GM18907 (cell line): Measurements from ENCODE around the gene BHLHE41.

Experiments
- ATAC-seq: cut with Tn5 transposase; IDR thresholded peaks from one replicate; pipeline ENCODE4 v1.9.1; 2021; ENCODE audit warnings: mild to moderate bottlenecking, moderate library complexity; ENCODE audit not compliant: unreplicated experiment

Gene BHLHE41

DNA sequence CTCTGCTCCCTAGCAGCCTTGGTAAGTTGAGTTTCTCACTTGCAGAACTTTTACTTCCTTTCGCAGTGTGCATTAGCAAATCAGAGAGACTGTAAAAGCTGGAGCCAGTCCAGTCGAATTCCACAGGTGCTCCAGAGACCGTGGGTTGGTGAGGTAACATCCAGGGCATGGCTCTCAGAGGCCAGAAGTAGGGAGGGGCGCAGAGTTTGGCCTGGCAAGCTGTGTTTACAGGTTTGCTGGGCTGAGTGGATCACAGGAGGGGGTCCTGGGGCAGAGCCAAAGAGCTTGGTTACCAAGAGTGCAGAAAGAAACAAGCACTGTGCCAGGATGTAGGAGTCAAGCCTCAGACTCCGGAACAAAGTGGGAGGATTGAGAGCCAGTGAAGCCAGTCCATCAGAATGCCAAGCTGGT is 10.2 kb upstream of the BHLHE41 start:
- ATAC-seq, result no peak

DNA sequence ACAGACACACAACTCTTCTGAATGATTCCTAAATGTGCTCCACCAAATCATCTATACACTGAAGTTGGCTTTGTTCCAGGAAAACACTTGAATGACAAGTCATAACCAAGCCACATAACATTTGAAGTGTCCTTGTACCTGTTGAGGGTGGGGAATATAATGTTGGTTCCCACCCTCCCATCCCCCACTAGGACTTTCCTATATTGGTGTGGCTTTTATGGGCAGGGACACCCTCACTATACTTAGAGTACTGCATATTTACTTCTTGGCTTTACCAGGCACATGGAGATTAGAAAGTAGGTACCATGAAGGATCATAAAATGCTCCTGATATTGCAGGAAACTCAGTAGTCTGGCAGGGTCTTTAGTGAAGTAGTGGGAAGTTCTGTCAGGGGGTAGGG is 9.7 kb upstream of the BHLHE41 start:
- no peak for ATAC-seq

- ATAC-seq, result no peak
Measured at GRCh38 chr12:26133521-26133920, 8.7 kb upstream of the BHLHE41 start.

DNA sequence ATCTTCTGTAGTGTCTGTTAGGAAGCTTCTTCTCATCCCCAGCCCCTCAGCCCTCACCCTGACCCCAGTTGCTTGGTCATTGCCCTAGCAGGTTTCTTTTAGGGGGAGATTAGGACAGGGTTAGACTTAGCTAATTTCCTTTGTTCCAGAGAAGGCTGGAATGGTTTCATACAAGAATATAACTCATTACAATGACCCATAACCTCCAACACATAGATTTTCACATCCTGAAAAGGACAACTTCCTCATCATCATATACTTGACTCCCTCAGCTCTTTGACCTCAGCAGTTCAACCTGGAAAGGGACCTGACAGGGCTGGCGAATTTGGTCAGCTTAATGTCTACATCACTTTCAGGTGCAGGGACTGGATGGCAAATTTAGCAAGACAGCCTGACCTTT is 8.0 kb upstream of the BHLHE41 start:
- no peak for ATAC-seq

DNA sequence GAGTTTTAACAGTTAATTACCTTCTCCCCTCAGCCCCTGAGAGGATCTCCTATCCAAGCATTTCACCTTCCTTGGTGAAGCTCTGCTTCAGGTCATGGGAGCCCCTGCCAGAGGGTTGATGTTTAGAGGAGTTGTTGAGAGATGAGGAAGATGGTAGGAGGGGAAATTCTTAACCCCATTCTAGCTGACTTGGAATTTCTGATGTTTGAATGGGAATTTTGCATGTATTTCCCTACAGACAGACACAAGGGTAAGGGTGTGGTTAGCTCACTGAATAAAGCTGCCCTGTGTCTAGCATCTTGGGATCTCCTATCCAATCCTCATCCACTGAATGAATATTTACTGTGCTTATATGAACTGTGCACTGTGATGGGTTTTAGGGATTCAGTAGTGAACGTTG is 7.1 kb upstream of the BHLHE41 start:
- no peak for ATAC-seq

DNA sequence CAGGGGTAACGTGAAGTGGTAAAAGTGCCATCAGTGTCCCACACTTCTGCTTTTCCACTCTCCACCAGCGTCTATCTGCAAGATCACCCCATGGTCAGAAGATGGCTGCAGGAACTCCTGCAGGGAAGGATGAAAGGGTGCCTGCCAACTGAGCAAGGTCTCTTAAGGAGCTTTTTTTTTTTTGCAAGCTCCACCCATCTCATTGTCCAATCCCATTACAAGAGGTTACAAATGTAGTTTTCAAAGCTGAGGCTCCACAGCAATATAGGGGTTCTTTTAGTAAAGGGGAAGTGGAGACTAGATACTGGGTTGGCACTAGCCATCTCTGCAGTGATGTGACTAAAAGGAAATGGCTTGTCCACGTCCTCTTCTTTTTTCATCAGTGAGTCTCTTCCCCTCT is 5.9 kb upstream of the BHLHE41 start:
- no peak for ATAC-seq

GRCh38 chr12:26128168-26128567 is 3.3 kb upstream of the BHLHE41 start:
- no peak for ATAC-seq

GRCh38 chr12:26127404-26127803 is 2.6 kb upstream of the BHLHE41 start:
- ATAC-seq, result no peak

- peak; percentile 48 for ATAC-seq
Measured at GRCh38 chr12:26126340-26127284, 1.8 kb upstream of the BHLHE41 start.

GRCh38 chr12:26125400-26126339 is 833 bp upstream of the BHLHE41 start:
- peak; percentile 35 for ATAC-seq

DNA sequence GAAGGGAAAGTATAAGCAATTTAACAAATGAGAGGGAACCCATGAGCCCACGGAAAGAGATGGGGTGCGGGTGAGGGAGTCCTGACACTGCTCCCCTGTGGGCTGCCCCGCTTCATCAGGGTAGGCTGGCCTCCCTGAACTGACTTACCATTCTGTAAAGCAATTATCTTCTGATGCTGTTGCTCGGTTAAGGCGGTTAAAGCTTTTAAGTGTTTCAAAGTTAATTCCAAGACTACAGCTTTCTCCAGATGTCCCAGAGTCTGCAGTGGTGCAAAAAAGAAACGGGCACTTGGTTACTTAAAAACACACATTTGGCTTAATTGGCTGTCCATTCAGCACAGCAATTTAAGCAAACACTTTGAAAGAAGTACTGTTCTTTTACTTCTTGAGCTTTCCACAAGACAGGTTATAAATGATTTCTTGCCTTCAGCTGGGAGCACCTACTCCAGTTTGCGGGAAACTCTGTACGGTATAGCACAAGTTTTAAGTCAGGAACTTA is 1.3 kb downstream of the BHLHE41 start:
- ATAC-seq, result no peak

- no peak for ATAC-seq
Measured at GRCh38 chr12:26122681-26123481, 2.0 kb downstream of the BHLHE41 start.

- ATAC-seq, result no peak
Measured at GRCh38 chr12:26122061-26122680, 2.7 kb downstream of the BHLHE41 start.

DNA sequence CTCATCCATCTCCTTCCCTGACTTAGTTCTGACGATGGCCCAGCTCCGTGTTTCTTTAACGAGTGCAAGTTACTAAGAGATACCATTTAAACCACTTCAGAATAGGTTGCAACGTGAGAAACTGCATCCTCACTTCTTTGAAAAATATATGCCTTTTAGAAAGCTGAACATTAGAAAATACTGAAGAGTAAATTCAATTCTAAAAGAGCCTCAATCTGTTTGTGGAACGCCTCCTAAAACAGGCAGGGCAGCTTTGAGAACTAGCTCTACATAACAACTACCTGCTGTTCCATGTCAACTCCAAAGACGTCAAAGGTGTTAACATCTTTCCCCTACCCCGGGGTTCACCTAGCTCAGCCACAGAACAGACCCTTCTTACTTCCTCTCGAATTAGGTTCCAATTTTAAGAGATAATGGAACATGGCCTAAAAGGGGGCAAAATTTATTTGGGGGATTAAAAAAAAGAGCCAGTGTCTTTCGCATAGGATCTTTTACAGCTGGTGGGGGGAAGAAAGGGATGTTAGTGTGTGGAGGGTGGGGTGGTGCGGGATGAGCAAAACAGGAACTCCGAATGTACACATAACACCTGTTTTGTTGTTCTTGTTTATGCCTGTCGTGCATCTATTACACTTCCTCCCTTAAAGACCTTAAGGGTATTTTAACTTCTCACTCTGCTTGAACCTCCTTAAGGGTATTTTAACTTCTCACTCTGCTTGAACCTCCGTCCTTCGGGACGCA is 3.3 kb downstream of the BHLHE41 start:
- no peak for ATAC-seq

DNA sequence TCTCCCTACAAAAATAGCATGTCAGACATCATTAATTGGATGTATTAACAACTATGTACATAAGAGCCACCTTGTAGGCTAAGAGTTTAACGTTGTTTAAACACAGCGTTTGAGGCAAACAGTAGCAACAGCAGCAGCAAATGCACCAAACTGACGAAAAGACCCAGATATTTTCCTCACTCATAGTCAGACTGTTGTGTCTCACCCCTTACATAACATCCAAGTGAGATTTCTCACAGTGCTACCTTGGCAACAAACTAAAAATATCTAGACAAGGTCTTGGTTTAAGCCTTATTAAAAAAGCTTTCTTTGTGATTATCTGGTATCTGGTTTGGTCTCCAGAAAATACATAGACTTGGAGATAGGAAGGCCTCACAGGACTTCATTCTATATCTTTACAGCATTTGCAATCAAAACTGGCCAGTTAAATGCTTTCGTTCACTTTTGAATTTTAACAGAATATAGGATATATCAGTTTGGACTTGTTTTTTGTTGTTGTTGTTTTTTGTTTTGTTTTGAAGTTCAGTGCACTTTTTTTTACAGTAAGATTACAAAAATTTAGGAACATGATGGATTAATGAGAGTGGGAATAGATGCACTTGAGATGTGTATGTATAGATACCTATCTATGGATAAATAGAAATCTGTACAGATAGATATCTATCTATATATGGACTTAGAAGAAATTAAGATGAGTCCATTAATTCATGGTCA is 4.1 kb downstream of the BHLHE41 start:
- ATAC-seq, result no peak

DNA sequence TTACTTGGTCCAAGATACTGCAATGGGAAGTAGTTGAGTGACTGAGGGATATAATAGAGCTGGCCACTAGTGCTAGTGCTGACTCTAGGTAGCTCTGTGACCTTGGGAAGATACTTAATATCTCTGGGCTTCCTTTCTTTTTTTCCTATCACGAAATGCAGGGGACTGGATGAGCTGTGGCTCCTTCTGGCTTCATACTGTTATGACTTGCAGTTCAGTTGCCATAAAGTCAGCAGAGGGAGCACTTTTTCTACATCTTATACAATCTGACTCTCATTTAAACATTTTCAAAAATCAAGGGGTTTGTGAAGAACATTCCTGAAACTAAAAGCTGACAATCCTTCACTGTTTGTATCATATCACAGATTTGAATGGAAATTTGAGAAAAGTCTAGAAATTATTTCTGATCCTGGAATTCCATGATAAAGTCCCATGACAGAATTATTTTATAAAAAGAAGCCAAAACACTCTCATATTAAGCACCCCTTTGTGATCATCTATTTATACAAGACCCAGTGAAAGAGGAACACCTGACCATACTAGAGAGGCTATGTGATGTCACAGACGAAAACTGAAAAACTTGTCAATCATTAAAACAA is 5.3 kb downstream of the BHLHE41 start:
- peak; percentile 50 for ATAC-seq

- ATAC-seq, result no peak
Measured at GRCh38 chr12:26118308-26118707, 6.5 kb downstream of the BHLHE41 start.
